ENCODE measurements around the gene CERS1.

DNA sequence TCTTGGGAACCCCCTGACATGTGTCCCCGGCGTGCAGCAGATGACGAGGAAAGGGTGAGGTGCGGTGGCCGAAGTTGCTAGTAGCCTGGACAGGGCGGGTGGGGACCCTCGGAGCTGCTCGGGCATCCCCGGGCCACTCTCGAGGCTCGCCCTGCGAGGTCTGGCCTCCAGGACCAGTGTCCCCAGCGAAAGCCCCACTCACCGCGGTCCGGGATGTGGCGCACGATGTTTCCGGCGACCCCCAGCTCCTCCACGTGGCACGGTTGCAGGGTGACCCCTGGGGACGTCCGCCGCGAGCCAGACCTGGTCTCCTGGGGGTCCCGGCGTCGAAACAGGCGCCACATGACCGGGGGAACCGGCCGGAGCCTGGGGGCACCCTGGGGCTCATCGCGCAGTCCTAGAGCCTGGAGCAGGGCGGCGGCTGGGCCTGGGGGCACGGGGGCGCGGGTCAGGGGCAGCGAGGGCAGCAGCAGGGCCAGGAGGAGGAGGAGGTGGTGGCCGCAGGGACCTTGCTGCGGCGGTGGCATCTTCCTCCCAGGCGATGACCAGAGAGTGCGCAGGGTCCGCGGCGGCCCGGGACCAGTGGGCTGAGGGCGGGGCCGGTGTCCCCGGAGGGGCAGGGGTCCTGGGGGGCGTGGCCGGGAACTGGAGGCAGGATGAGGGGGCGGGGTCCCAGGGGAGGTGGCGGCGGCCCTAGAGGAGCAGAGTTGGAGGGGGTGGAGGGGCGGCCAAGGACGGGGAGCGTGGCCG is 26.0 kb downstream of the CERS1 start:
- TF ChIP-seq ZFP36 (IDR thresholded peaks at IDR 0.05; ENCODE audit: borderline replicate concordance, partially characterized antibody), result no peak
- TF ChIP-seq, protein P1, sequence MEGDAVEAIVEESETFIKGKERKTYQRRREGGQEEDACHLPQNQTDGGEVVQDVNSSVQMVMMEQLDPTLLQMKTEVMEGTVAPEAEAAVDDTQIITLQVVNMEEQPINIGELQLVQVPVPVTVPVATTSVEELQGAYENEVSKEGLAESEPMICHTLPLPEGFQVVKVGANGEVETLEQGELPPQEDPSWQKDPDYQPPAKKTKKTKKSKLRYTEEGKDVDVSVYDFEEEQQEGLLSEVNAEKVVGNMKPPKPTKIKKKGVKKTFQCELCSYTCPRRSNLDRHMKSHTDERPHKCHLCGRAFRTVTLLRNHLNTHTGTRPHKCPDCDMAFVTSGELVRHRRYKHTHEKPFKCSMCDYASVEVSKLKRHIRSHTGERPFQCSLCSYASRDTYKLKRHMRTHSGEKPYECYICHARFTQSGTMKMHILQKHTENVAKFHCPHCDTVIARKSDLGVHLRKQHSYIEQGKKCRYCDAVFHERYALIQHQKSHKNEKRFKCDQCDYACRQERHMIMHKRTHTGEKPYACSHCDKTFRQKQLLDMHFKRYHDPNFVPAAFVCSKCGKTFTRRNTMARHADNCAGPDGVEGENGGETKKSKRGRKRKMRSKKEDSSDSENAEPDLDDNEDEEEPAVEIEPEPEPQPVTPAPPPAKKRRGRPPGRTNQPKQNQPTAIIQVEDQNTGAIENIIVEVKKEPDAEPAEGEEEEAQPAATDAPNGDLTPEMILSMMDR (IDR thresholded peaks at IDR 0.05), result no peak
- no peak for TF ChIP-seq SMC3 (IDR thresholded peaks at IDR 0.05)
- TF ChIP-seq RAD21 (conservative IDR thresholded peaks at IDR 0.05 in 1 of 2, IDR thresholded peaks at IDR 0.05 in 1 of 2), result no peak
- TF ChIP-seq EP300 (IDR thresholded peaks at IDR 0.05), result no peak
